ENCODE results near the gene CBLB. TPM values are rescaled to one million over a fixed set of nuclear protein-coding genes. Genes with fewer than 3 reads are reported as not detected.

CBLB gene
- total RNA-seq, 1 donor from 2014 or later: 17.6 TPM

DNA sequence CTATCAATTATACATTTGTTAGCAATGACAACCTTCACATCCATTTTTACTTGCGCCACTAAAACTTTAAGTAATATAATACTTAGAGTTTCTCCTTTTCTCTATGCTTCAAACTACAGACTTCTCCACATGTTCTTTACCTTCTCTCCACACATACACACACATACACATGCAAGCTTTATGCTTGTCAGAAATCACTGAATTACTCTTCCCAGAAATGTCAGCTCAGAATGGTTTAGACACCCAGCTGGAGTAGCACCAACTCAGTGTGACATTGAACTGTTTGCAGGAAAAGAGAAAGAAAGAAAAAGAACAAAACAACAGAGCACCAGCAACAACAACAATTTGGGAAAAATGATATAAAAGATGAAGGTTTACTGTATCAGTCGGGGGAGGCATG is 20.9 kb downstream of the CBLB start:
- no peak for DNase-seq (ENCODE audit: extremely low read depth, low read depth, low spot score)

DNA sequence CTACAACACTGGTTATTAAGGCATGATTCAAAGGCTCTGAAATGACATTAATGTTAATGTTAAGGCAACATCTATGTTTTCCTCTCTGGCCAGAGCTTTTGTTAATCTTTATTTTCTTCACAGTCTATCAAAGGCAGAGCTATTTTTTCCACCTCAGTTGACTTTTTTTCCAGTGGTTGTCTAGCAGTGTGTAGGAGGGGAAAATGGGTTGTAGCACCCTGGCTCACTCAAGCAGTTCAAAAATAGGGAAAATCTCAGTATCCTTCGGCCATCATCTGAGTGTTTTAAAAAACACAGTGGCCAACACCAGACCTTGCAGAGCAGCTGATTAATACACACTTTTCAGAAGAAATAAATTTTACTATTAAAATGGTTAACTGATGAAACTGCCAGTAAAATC is 21.4 kb downstream of the CBLB start:
- no peak for DNase-seq (ENCODE audit: extremely low read depth, low read depth, low spot score)

DNA sequence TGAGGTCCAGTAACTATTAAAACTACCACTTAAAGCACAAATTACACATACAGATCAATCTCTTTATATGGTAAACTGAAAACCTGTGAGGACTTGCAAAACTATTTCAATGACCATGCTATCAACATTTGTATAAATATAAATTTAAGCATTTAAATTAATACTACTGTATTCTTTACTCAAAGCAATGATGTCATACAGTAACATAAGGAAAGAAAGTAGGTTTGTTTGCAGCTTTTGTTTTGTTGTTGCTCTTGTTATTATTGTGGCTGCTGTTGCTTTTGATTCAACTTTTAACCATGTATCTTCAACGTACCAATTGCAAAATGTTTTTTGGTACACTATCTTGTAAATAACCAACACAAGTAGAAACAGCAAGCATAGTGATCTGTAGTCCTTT is 22.0 kb downstream of the CBLB start:
- no peak for DNase-seq (ENCODE audit: extremely low read depth, low read depth, low spot score)

DNA sequence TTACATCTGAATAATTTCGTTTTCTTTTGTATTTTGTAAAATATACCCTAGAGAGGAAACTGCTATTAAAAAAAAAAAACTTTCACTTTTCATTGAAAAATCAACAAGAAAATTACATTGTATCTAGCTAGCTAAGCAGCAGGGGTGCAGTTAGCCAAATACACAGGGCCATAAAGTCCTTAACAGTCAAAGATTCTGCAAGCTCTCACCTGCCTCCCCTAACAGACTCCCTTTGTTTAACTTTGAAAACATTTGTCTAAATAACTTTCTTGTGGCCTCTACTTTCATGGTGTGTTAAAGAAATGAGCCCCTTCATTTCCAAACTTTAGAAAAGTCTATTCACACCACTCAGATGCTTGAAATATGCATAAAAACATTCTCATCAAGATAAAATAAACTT is 23.3 kb downstream of the CBLB start:
- DNase-seq (ENCODE audit: extremely low read depth, low read depth, low spot score): no peak

DNA sequence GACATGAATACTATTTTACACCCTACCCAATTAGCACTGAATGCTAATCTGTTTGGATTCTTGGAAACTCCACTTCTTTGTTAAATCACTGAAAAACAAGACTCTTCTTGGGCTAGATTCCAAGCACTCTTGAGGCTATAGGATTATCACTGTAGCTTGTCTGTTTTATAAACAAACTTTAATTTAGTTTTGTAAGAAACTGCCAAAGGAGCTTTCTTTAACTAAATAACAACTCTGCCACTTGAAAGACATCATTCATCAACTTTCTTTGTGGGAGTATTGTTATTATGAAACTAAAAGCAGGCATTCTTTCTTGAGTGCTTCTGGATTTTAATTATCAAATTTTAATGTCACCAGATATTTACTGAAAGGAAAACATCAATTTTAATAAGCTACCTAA is 24.1 kb downstream of the CBLB start:
- DNase-seq (ENCODE audit: extremely low read depth, low read depth, low spot score): no peak

DNA sequence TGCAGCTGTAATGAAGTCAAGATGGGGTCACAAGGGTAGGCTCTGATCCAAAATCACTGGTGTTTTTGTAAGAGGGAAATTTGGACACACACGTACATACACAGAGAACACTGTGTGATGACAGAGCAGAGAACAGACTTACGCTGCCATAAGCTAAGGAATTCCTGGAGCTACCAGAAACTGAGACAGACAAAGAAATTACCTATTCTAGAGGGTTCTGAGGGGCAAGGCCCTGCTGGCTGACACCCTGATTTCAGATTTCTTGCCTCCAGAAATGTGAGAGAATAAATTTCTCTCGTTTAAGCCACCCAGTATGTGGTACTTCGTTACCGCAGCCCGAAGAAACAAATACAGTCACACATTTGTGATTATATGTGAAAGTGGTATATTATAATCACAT is 24.8 kb downstream of the CBLB start:
- DNase-seq (ENCODE audit: extremely low read depth, low read depth, low spot score): no peak

DNA sequence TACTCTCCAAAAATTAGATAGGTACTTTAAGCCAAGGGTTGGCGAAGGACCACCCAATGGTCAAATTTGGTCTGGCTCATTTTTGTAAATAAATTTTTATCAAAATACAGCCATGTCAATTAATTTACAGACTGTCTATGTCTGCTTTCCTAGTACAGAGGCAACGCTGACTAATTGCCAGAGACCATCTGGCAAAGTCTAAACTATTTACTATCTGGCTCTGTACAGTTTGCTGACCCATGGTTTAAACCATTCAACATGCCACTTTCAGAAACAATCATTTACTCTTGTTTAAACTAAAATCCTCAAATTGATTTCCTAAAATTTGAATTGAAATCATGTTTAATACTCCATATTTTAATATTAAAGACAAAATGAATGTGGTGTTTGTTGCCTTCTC is 25.9 kb downstream of the CBLB start:
- no peak for DNase-seq (ENCODE audit: extremely low read depth, low read depth, low spot score)

DNA sequence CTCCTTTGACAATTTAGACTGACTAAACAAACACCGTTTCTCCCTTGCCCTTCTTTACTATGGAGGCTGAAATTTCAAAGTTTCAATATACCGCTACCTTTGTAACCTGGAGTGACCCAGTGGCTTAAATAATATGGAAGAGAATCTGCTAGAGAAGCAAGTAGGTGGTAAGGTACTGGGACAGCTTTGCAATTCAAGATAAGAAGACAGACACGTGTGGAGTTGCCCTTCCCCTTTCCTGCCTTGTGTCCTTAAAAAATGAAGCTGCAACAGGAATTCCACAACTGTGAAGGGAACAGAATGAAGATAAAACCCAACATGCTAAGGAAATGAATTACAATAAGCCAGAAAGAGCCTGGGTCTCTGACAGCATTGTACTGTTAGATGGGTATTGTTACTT is 26.4 kb downstream of the CBLB start:
- DNase-seq (ENCODE audit: extremely low read depth, low read depth, low spot score): no peak

DNA sequence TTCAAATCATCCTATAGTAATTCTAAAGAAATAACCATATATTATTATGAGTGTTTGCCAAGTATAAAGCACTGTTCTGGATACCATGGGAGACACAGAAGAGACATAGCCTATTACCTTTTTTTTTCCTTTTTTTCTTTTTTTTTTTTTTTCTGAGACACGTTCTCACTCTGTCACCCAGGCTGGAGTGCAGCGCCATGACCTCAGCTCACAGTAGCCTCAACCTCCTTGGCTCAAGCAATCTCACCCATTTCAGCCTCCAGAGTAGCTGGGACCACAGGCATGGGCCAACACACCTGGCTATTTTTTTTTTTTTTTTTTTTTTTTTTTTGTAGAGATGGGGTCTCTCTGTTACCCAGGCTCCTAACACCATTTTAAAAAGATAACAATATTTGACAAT is 30.9 kb downstream of the CBLB start:
- DNase-seq (ENCODE audit: extremely low read depth, low read depth, low spot score): no peak

DNA sequence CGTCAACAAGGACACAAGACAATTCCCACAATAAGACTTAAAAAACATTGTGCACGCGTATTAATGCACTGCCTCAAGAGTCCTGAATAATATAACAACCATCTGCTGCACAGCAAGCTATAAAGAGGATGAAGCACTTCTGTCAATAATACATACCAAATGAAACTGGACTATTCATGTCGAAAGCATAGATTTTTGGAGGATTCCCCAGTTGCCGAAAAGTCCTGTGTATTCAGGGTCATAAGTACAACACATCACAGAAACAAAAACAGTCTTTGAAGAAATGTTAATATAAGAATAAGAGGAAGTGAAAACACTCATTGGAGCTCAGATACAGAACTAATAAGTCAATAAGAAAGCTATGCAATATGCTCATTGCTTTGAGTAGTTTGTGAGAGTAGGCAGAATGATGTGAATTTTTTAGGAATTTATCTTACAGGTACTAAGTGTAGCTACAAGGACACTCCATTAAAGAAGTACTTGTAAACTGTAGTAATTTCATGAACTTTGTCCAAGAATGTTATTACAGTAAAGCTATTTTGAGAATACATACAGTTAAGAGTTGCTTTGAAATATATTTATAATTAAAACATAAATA is 31.6 kb downstream of the CBLB start:
- no peak for DNase-seq (ENCODE audit: extremely low read depth, low read depth, low spot score)

DNA sequence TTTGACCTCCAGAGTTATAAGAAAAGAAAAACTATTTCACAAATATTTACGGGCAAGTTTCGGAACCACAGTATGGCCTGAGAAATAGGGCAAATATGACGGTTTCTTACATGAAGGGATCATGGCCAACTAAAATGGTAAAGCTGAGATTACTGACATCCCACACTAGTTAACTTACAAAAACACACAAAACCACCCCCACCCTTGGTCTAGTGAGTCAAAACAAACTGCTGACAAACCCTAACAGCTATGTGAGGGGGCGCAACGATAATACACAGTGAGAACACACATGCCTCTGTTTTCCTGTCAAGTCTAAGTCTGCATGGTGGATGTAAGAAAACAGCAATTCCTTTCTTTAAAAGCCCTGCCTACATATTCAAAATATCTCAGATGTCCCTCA is 32.3 kb downstream of the CBLB start:
- DNase-seq (ENCODE audit: extremely low read depth, low read depth, low spot score): no peak

DNA sequence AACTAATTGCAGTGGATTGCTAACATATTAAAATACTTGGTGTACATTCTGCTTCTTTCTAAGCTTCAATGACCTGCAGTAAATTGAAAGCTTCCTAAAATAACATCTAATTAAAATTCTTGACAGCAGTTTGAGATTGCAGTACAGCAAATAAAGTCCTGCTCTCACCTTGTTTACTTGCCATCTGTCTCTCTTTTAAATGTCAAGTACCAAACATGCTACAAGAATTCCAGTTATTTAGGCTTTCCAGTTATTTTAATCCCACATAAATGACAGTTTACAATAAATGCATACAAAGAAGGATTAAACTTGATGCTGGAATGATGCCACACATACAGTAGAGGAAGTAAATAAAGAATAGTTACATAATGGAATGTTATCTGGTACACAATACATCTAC is 33.2 kb downstream of the CBLB start:
- no peak for DNase-seq (ENCODE audit: extremely low read depth, low read depth, low spot score)

DNA sequence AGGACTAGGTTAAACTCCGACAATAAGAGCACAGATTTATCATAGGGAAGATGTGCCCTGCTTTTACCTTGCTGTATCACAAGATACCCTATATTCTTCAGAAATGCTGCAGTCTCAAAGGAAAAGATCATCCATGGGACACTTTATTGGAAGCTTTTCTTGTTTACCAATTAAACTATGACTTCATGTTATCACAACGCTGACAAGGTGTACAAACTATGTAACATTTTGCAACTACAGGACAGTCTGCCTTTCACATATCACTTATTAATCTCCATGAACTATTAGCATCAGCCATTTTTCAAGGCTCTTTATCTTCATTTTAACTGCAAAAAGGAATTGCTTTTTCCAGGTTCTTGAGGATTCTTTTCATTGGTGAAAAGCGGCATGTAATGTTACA is 34.0 kb downstream of the CBLB start:
- no peak for DNase-seq (ENCODE audit: extremely low read depth, low read depth, low spot score)

DNA sequence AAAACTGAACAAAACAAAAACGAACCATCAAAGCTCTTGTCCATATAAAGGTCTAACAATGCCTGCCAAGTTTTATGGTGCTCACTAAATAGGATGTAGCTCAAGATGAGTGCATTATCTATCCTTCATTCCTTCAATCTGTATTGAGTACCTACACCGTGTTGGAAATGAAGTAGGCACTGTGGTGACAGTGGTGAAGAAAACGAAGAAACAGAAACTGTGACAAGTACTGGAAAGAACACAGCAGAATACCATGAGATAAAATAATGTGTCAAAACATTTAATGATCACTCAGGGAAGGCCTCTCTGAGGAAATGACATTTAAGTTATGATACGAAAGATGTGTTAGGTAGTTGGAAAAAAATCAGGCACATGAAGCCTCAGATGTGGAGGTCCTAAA is 36.2 kb downstream of the CBLB start:
- DNase-seq (ENCODE audit: extremely low read depth, low read depth, low spot score): no peak

DNA sequence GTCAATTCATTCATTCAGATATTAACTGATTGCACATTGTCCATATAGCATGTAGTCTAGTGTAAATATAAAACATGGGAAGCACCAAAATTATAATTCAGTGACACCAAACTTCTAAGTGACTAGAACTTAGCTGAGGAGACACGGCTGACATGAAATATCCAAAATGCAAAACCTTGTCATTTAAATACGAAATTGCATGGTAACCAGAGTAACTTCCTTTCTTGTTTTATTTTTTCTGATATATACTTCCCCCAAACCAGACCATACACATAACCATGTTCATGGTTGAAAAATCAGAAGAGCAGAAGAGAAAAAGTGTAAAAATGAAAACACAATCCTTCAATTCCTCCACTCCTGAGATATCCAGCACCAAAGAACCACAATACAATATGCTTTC is 38.0 kb downstream of the CBLB start:
- no peak for DNase-seq (ENCODE audit: extremely low read depth, low read depth, low spot score)

DNA sequence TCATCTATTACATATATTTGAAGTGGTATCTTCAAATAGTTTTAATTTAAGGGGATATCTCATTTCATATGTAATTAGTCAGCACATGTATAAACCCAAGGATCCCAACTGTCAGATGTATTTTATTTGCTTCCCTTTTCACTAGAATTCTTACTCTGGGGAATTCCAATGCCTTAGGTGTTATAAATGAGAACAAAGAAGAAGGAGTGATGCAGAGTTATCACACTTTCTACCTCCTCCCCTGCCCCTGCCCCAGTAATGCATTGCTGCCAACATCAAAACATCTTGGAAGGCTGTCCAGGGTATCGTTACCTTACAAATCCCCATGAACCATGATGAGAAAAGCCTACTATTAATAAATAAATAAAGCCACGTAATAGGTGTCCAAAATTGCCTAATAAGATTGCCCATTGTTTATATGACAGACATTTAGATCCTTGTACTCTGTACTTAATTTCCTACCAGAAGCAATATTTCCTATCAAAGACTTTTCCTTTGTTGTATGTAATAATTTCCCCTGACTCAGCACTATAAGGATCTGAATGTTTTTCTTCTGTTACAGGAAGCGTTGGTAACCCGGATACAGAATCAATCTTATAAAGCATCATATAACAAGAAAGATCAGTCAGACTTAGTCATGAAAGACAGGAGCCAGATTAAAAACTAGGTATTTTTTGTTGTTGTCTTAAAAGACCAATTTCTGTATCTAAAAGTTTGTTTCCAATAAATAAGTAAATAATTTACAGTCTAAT is 38.8 kb downstream of the CBLB start:
- DNase-seq (ENCODE audit: extremely low read depth, low read depth, low spot score): peak; percentile 82

DNA sequence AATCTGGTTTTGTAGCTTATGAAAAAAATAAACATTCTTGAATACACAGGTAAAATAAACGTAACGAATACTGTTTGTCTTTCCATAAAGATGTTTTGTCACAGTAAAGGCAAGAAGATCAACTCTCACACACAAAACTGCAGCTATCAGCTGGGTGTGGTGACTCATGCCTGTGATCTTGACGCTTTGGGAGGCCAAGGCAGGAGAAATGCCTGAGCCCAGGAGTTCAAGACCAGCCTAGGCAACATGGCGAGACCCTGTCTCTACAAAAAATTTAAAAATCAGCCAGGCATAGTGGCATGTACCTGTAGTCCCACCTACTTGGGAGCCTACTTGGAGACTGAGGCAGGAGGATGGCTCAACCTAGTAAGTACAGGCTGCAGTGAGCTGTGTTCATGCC is 39.6 kb downstream of the CBLB start:
- no peak for DNase-seq (ENCODE audit: extremely low read depth, low read depth, low spot score)

DNA sequence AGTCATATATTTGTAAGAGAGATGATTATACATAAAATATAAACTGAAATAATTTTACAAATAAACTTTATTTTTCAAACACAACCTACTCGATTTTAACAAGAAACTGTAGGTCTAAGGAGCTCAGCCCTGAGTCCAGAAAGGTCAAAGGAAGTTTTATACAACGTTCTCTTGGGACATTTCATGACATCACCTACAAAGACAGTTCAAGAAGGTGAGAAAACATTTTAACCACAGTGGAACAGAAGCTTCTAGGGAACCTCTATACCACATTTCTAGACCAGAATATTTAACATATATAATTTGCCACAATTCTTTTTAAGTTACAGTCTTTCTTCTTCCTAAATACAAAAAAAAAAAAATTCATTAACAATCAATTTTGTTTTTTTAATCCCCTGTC is 40.1 kb downstream of the CBLB start:
- DNase-seq (ENCODE audit: extremely low read depth, low read depth, low spot score): no peak

DNA sequence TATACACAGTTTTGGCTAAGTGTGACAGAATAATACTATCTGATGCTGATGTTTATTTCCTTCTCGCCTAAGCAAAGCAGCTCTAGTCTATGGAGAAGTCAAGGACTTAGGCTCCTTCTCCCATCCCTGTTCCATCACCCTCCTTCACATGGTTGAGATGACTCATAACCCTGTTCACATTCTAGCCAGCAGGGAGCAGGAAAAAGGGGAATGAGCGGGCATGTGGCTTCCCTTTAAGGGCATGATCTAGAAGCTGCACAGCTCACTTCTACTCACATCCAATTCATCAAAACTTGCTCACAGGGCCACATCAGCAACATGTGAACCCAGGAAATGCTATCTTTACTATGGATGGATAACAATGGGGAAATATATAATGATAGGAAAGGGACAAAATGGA is 40.9 kb downstream of the CBLB start:
- DNase-seq (ENCODE audit: extremely low read depth, low read depth, low spot score): no peak

DNA sequence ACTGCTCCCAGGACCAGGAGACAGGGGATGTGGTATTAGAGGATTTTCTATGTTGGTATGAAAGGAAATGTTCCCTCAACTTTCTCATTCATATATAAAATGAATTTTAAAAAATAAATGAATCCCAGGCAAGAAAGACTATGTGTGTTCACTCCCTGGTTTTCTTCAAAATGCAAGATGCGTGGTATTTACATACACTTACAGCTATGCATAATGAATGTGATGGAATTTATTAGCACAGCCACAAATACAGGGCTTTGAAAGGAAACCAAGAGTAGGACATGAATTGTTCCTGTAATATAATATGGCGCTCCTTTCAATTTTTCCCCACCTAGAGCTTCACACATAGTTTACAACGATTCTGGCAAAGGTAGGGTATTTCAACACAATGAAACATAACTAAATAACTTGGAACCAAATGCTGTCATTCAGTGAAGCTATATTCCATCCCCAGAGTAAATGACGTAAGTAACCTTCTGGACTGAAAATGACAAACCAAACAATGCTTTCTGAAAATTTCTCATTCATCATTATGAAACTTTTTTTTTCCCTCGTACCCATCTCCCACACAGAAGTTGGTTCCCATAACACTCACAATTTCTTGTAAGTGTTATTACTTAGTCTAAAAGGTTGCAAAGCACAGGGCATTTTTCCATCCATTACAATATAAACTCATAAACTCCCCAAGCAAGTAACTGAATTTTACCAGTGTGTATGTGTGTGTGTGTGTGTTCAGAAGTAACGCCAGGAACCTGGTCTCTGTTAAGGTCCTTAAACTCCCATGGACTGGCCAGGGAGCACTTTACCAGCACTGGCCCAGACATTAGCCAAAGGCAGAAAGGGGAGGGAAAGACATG is 41.8 kb downstream of the CBLB start:
- no peak for DNase-seq (ENCODE audit: extremely low read depth, low read depth, low spot score)

DNA sequence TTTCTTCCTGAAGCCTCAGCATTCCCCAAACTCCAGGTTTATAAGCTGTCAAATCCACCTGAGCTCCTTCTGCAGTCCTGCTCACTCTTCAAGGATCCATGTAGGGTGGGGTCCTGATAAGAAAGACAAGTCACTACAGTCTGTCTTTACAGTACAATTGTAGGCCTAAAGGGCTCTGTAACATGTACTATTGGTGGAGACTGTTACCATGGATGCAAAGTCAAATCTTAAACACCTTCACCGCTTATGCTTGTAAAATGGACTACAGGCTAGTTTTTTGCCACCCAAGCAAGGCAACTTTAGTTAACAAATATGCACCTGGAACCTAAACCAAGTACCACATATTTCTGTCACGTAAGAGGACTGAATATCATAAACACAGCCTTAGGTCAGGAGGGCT is 44.7 kb downstream of the CBLB start:
- no peak for DNase-seq (ENCODE audit: extremely low read depth, low read depth, low spot score)

Data from glomerular endothelial cell (primary cell).